ENCODE results near the gene HOXA6. TPM values are rescaled to one million over a fixed set of nuclear protein-coding genes. Genes with fewer than 3 reads are reported as not detected.

HOXA6 gene
- total RNA-seq, 1 donor from 2014 or later, result not detected

DNA sequence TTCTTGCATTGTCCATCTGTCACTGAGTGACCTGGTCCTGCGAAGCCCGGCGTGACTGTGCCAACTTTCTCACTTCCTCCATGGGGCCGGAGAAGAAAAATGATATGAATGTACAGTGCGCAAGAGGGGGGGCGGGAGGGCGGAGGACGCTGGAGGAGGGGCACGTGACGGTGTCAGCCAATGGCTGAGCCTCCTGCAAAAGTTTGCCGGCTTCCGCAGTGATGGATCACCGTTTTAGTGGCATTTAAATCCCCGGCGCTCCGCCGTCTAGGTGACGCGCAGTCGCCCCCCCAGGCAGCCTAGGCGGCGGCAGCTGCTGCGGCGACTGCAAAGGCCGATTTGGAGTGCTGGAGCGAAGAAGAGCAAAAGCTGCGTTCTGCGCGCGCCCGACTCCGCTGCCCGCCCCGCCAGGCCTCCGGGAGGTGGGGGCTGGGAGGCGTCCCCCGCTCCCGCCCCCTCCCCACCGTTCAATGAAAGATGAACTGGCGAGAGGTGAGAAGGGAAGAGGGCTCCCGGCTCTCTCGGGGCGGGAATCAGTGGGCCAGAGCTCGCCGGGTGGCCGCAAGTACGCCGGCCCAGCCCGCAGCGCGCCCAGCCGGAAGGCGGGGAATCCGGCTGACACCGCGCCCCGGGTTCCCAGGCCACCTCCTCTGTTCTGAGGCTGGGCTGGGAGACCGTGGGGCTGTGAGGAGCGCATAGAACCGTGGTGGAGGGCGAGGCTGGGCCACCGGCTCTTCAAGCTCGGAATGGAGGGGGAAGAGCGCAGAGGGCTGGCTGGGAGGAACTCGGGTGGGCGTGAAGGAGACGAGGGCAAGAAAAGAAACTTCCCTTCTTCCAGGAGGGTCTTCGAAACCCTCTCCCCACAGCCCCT lies 51.4 kb downstream of the HOXA6 start, which contains the start of gene HOXA1:
HOXA1 (minus strand) TSS at position 104 of the 871 bp plus-strand sequence; CDS start at position 16, 88 bp downstream.
- no peak for DNase-seq

Small RNA genes within 50 kb of the gene (small RNA-seq; reads per million reads assigned to genes)
- gene AC004080.5 (not detected), gene RF01977 (not detected), gene RF02140 (not detected), gene RF02141 (not detected)

Other genes with a start within 250 kb of the HOXA6 start
- not detected for gene HOXA1, start 51.8 kb downstream of the HOXA6 start, total RNA-seq
- gene HOXA2, start 45.1 kb downstream of the HOXA6 start, total RNA-seq, result not detected
- gene HOXA4, start 17.0 kb downstream of the HOXA6 start, total RNA-seq, result not detected
- gene HOXA5, start 4.1 kb downstream of the HOXA6 start, total RNA-seq, result not detected
- gene HOXA3, start 4.8 kb upstream of the HOXA6 start, total RNA-seq, result not detected
- gene HOXA7, start 8.9 kb upstream of the HOXA6 start, total RNA-seq, result not detected
- gene HOXA9, start 17.8 kb upstream of the HOXA6 start, total RNA-seq, result not detected
- gene HOXA10, start 26.5 kb upstream of the HOXA6 start, total RNA-seq, result not detected
- gene HOXA11, start 37.5 kb upstream of the HOXA6 start, total RNA-seq, result not detected
- gene HOXA13, start 52.3 kb upstream of the HOXA6 start, total RNA-seq, result not detected
- gene EVX1, start 95.0 kb upstream of the HOXA6 start, total RNA-seq, result not detected